H1 (cell line): ENCODE results near the gene PSMB9. TPM values are rescaled to one million over a fixed set of nuclear protein-coding genes. Genes with fewer than 3 reads are reported as not detected.

Experiments
- CTCF ChIA-PET: fragments of 300-600 bp; sonication (Branson Sonifier 250); formaldehyde crosslinking; loops from one replicate; lab custom pipeline; 2021; ENCODE audit not compliant: partially characterized antibody; lab: Charles Lee
- POLR2A ChIA-PET: fragments of 300-600 bp; sonication (Branson Sonifier 250); formaldehyde crosslinking; loops from one replicate; lab custom pipeline; 2021; ENCODE audit warnings: inconsistent platforms; ENCODE audit not compliant: partially characterized antibody; lab: Charles Lee
- DNase-seq, 2 experiments: peaks; one replicate each; pipeline versions ENCODE4 v3.0.0 to v3.0.0-alpha.2; 2010 to 2022; ENCODE audit warnings: low spot score in 2 of 2, low read depth in 1 of 2, mixed read lengths in 1 of 2
- FAIRE-seq: peaks from 2 replicates; lab custom pipeline; 2011; peaks lifted over from hg19 to GRCh38; lab: Jason Lieb, UNC
- H2AFZ ChIP-seq: 2 replicates; pipeline ENCODE4 v1.8.1; 2012; ENCODE audit warnings: low read length, inconsistent platforms
- H2AK5ac ChIP-seq: 2 replicates; pipeline ENCODE4 v1.6.1; 2013; ENCODE audit warnings: low read depth, low read length
- H2BK120ac ChIP-seq: replicated peaks from 2 replicates; pipeline ENCODE3; 2013; ENCODE audit warnings: low read depth, low read length, inconsistent platforms
- H2BK12ac ChIP-seq: 2 replicates; pipeline ENCODE4 v1.6.1; 2013; ENCODE audit warnings: low read depth, low read length
- H2BK15ac ChIP-seq: 2 replicates; pipeline ENCODE4 v1.6.1; 2013; ENCODE audit warnings: low read length
- H2BK20ac ChIP-seq: 2 replicates; pipeline ENCODE4 v1.6.1; 2013; ENCODE audit warnings: low read length
- H2BK5ac ChIP-seq: 2 replicates; pipeline ENCODE4 v1.6.1; 2013; ENCODE audit warnings: low read depth, low read length
- H3K14ac ChIP-seq: 2 replicates; pipeline ENCODE4 v1.6.1; 2013; ENCODE audit warnings: inconsistent platforms; ENCODE audit not compliant: insufficient read length
- H3K18ac ChIP-seq: 2 replicates; pipeline ENCODE4 v1.6.1; 2013; ENCODE audit warnings: low read length; ENCODE audit errors: extremely low read depth
- H3K23ac ChIP-seq: 2 replicates; pipeline ENCODE4 v1.6.1; 2013; ENCODE audit warnings: inconsistent platforms; ENCODE audit not compliant: insufficient read length
- H3K23me2 ChIP-seq: 2 replicates; pipeline ENCODE4 v1.6.1; 2013; ENCODE audit warnings: low read depth, low read length
- H3K27ac ChIP-seq: 2 replicates; pipeline ENCODE4 v1.6.1; 2011; ENCODE audit warnings: low read depth, low read length, inconsistent platforms
- H3K27me3 ChIP-seq, 4 experiments: replicated peaks in 1 of 4; 1 replicate in 1 of 4; 2 replicates in 3 of 4; pipeline versions ENCODE4 v1.6.1 to v1.8.1; 2011 to 2013; ENCODE audit warnings: low read length in 3 of 4, mild to moderate bottlenecking in 3 of 4, inconsistent platforms in 2 of 4, mixed read lengths in 2 of 4, moderate library complexity in 1 of 4; ENCODE audit not compliant: control insufficient read depth in 3 of 4, insufficient read depth in 3 of 4; ENCODE audit errors: extremely low read depth in 1 of 4
- H3K36me3 ChIP-seq, 4 experiments: 2 replicates each; pipeline versions ENCODE4 v1.6.1 to v1.8.1; 2011 to 2013; ENCODE audit warnings: mild to moderate bottlenecking in 4 of 4, low read length in 3 of 4, moderate library complexity in 2 of 4, control low read depth in 1 of 4, inconsistent platforms in 1 of 4; ENCODE audit not compliant: insufficient read depth in 4 of 4, control insufficient read depth in 2 of 4
- H3K4ac ChIP-seq: replicated peaks from 2 replicates; pipeline ENCODE3; 2013; ENCODE audit warnings: low read length, low read depth, mixed read lengths, inconsistent platforms; ENCODE audit not compliant: insufficient read length
- H3K4me1 ChIP-seq, 4 experiments: replicated peaks in 1 of 4; 1 replicate in 1 of 4; 2 replicates in 3 of 4; pipeline versions ENCODE4 v1.6.1 to v1.8.1; 2011 to 2013; ENCODE audit warnings: low read length in 3 of 4, inconsistent platforms in 2 of 4, mixed read lengths in 1 of 4; ENCODE audit not compliant: insufficient read depth in 4 of 4, control insufficient read depth in 3 of 4
- H3K4me2 ChIP-seq, 2 experiments: 2 replicates each; pipeline versions ENCODE4 v1.6.1 to v1.8.1; 2011 to 2013; ENCODE audit warnings: low read depth in 2 of 2, low read length in 2 of 2, control low read depth in 1 of 2, inconsistent platforms in 1 of 2, mild to moderate bottlenecking in 1 of 2; ENCODE audit not compliant: insufficient read depth in 1 of 2
- H3K4me3 ChIP-seq, 4 experiments: fragments of 200-600, 300-600 bp in 1 of 4; sonication (generic), shearing (Covaris generic), sonication (Bioruptor Twin) in 1 of 4; 2 replicates each; pipeline versions ENCODE4 v1.5.1 to v1.8.1; 2011 to 2016; ENCODE audit warnings: low read length in 4 of 4, low read depth in 3 of 4, control low read depth in 2 of 4, inconsistent platforms in 2 of 4, mild to moderate bottlenecking in 2 of 4, mixed read lengths in 1 of 4, moderate library complexity in 1 of 4; ENCODE audit not compliant: insufficient read depth in 2 of 4; ENCODE audit errors: extremely low read depth in 1 of 4
- H3K56ac ChIP-seq: replicated peaks from 2 replicates; pipeline ENCODE3; 2013; ENCODE audit warnings: low read depth, mild to moderate bottlenecking, mixed read lengths, low read length, inconsistent platforms; ENCODE audit not compliant: insufficient read length
- H3K79me1 ChIP-seq: 2 replicates; pipeline ENCODE4 v1.6.1; 2013; ENCODE audit warnings: low read depth, low read length, control low read depth
- H3K79me2 ChIP-seq, 2 experiments: 2 replicates each; pipeline versions ENCODE4 v1.6.1 to v1.8.1; 2012 to 2013; ENCODE audit warnings: low read length in 2 of 2, mild to moderate bottlenecking in 2 of 2, inconsistent platforms in 1 of 2; ENCODE audit not compliant: insufficient read depth in 2 of 2, control insufficient read depth in 1 of 2
- H3K9ac ChIP-seq, 4 experiments: replicated peaks in 1 of 4; 1 replicate in 1 of 4; 2 replicates in 3 of 4; pipeline versions ENCODE4 v1.6.1 to v1.8.1; 2011 to 2013; ENCODE audit warnings: low read depth in 3 of 4, low read length in 3 of 4, control low read depth in 2 of 4, mild to moderate bottlenecking in 2 of 4, moderate library complexity in 2 of 4, inconsistent platforms in 1 of 4; ENCODE audit errors: extremely low read depth in 1 of 4
- H3K9me3 ChIP-seq, 2 experiments: 2 replicates each; pipeline versions ENCODE4 v1.6.1 to v1.8.1; 2012 to 2013; ENCODE audit warnings: mild to moderate bottlenecking in 2 of 2, moderate library complexity in 2 of 2, control low read depth in 1 of 2, inconsistent platforms in 1 of 2, low read depth in 1 of 2, low read length in 1 of 2, mixed read lengths in 1 of 2; ENCODE audit not compliant: insufficient read depth in 2 of 2
- H4K20me1 ChIP-seq, 2 experiments: replicated peaks in 1 of 2; 2 replicates each; pipeline versions ENCODE3 to v1.8.1; 2011 to 2013; ENCODE audit warnings: inconsistent platforms in 2 of 2, low read length in 2 of 2, mild to moderate bottlenecking in 1 of 2; ENCODE audit not compliant: insufficient read depth in 2 of 2, control insufficient read depth in 1 of 2
- H4K5ac ChIP-seq: 2 replicates; pipeline ENCODE4 v1.6.1; 2013; ENCODE audit warnings: low read length, low read depth, mixed read lengths, inconsistent platforms; ENCODE audit not compliant: insufficient read length
- H4K8ac ChIP-seq: 2 replicates; pipeline ENCODE4 v1.8.0; 2013; ENCODE audit warnings: mild to moderate bottlenecking, moderate library complexity, low read length, inconsistent platforms; ENCODE audit not compliant: insufficient read depth; ENCODE audit errors: extremely low read depth
- H4K91ac ChIP-seq: replicated peaks from 2 replicates; pipeline ENCODE3; 2013; ENCODE audit warnings: low read length, mixed read lengths, inconsistent platforms; ENCODE audit not compliant: insufficient read length
- ASH2L ChIP-seq: fragments of 200-600, 300-600 bp; sonication (generic); IDR thresholded peaks from one replicate; pipeline ENCODE4 v1.7.1; 2017; ENCODE audit warnings: low read length
- CBX8 ChIP-seq: fragments of 300-800, 300-1000 bp; sonication (generic); IDR thresholded peaks from 2 replicates; pipeline ENCODE4 v1.7.1; 2016; ENCODE audit warnings: low read depth, low read length, borderline replicate concordance
- CHD2 ChIP-seq: IDR thresholded peaks from 2 replicates; pipeline ENCODE4 v1.6.1; 2012; ENCODE audit warnings: low read length, improper control_type of control experiment
- CTCF ChIP-seq, 3 experiments: IDR thresholded peaks; 1 replicate in 2 of 3; 2 replicates in 1 of 3; pipeline versions ENCODE4 v1.5.1 to v1.6.1; 2011; ENCODE audit warnings: low read length in 3 of 3, mild to moderate bottlenecking in 3 of 3, inconsistent platforms in 2 of 3, low read depth in 1 of 3, moderate library complexity in 1 of 3; ENCODE audit not compliant: insufficient read depth in 1 of 3; ENCODE audit errors: control extremely low read depth in 1 of 3
- HDAC2 ChIP-seq, 2 experiments: fragments of 300-600 bp in 1 of 2; sonication (generic) in 1 of 2; IDR thresholded peaks; 2 replicates each; pipeline ENCODE4 v1.6.1; 2011 to 2012; ENCODE audit warnings: low read depth in 2 of 2, low read length in 2 of 2, mild to moderate bottlenecking in 2 of 2, moderate library complexity in 2 of 2, borderline replicate concordance in 1 of 2, inconsistent platforms in 1 of 2
- KDM4A ChIP-seq: IDR thresholded peaks from one replicate; pipeline ENCODE4 v1.7.1; 2012; ENCODE audit warnings: low read depth, mild to moderate bottlenecking, moderate library complexity, low read length, inconsistent platforms; ENCODE audit not compliant: severe bottlenecking
- SP4 ChIP-seq: IDR thresholded peaks from 2 replicates; pipeline ENCODE4 v1.6.1; 2012; ENCODE audit warnings: low read length, inconsistent platforms
- TAF1 ChIP-seq: IDR thresholded peaks from 2 replicates; pipeline ENCODE4 v1.6.1; 2011; ENCODE audit warnings: mild to moderate bottlenecking, low read depth, low read length
- WGBS, 2 experiments: shearing (Covaris generic) in 1 of 2; methylation state at CpG; one replicate each; pipeline versions ENCODE4 v1.1.6 to v1.1.7; 2013 to 2015; ENCODE audit warnings: low lambda C conversion rate in 2 of 2, mixed read lengths in 2 of 2, inconsistent platforms in 1 of 2, low coverage in 1 of 2, missing lambda C conversion rate in 1 of 2; ENCODE audit not compliant: insufficient replicate concordance in 2 of 2, insufficient coverage in 1 of 2, insufficient read length in 1 of 2; ENCODE audit errors: extremely low coverage in 1 of 2, missing lambda C conversion rate in 1 of 2; 5-methylcytosine and 5-hydroxymethylcytosine counted together
- polyA plus RNA-seq, 7 experiments: library from polyadenylated mRNA; depleted of rRNA in 3 of 7; stranded (reverse) in 5 of 7; unstranded in 2 of 7; fragments of >200 nt in 5 of 7; fragments of 200-250 nt in 2 of 7; gene quantifications; 1 replicate in 5 of 7; 2 replicates in 1 of 7; 4 replicates in 1 of 7; pipeline versions ENCODE4 v1.2.1 to v1.2.3, GENCODE V29; 2011 to 2013; ENCODE audit warnings: missing spikeins in 2 of 7, mixed read lengths in 2 of 7
- total RNA-seq: library from RNA; stranded (reverse); fragmentation: NEBNext Ultra II Directional; extraction: Animal tissue kit (Norgen Biotek cat#: 25700); gene quantifications from 2 replicates; pipeline ENCODE4 v1.2.1, GENCODE V29; 2021

Gene PSMB9
- total and polyA plus RNA-seq, 2 of the 8 experiments (the other 6 are each of a cell fraction or from before 2014, with no cell fraction given) = 4.5 to 22.8 TPM

- Histone ChIP-seq H4K20me1 (peaks cover 0 to 1% of the 10 kb centered on the region in 2 experiments), H2BK20ac (no peak within 1 kb of the TSS), H3K4me3 (peak within 1 kb of the TSS; percentile 53 to 81 (median 68)), H2BK120ac (no peak within 1 kb of the TSS), H3K14ac (no peak within 1 kb of the TSS), H3K27ac (no peak within 1 kb of the TSS), H4K8ac (peak within 1 kb of the TSS; percentile 87), H3K4me1 (peaks cover 0 to 7% (median 4%) of the 10 kb centered on the region in 4 experiments; a peak in 5 of 7 replicates), H3K36me3 (no peaks in the 10 kb centered on the region; a peak in 2 of 8 replicates), H3K23ac (no peak within 1 kb of the TSS), H3K9ac (peak within 1 kb of the TSS; percentile 36 to 88 (median 71); a peak in 6 of 7 replicates), H3K9me3 (no peaks in the 10 kb centered on the region), H3K23me2 (peaks cover 3% of the 10 kb centered on the region), H3K79me2 (no peaks in the 10 kb centered on the region), H2BK12ac (0 out of 2 replicates have a peak within 1 kb of the TSS, but pooled peaks have one; percentile 9), H3K4me2 (peak within 1 kb of the TSS; percentile 59 to 80), H3K27me3 (peaks cover 0 to 7% (median 6%) of the 10 kb centered on the region in 4 experiments; a peak in 4 of 7 replicates), H2BK5ac (no peak within 1 kb of the TSS), H4K5ac (no peak within 1 kb of the TSS), H2BK15ac (peak within 1 kb of the TSS; percentile 83; the same call in 1 of the 2 replicates), H3K4ac (peak within 1 kb of the TSS; percentile 51), H3K56ac (peak within 1 kb of the TSS; percentile 39), H3K18ac (peak within 1 kb of the TSS; percentile 75), H2AK5ac (no peak within 1 kb of the TSS), H3K79me1 (no peaks in the 10 kb centered on the region), H4K91ac (peak within 1 kb of the TSS; percentile 22), H2AFZ (peak within 1 kb of the TSS; percentile 79; the same call in 1 of the 2 replicates)
- FAIRE-seq (no peak), DNase-seq (peak in 1 of 2 experiments; percentile 99)
- ChIA-PET POLR2A (interaction anchor here (0.7 to 3.0 kb wide), 12 partner anchors 11 to 242 kb away, joined by 4 to 26 read pairs (median 6); partner anchors contain the start of genes PSMB9 and TAP1), CTCF (interaction anchor here (0.6 to 11.2 kb wide), 38 partner anchors 9 to 1974 kb away, joined by 3 to 402 read pairs (median 4); partner anchors contain the start of genes BRD2, HLA-DMA, HLA-DMB and HLA-DQB2)
- 5% methylated on average over 39 of the region's 57 CpGs; no CpG with 5 or more reads in 1 of the 2 experiments for WGBS, 2 experiments
- peak; percentile 70 to 97 (median 95) for TF ChIP-seq CTCF (IDR thresholded peaks at IDR 0.05; ENCODE audit: control extremely low read depth in 1 of 3, insufficient read depth in 1 of 3, low read depth in 1 of 3, low read length in 3 of 3)
- no peak for TF ChIP-seq HDAC2 (IDR thresholded peaks at IDR 0.05; ENCODE audit: borderline replicate concordance in 1 of 2, low read depth in 2 of 2, low read length in 2 of 2)
- TF ChIP-seq CBX8 = no peak
- 0 out of 2 replicates have a peak, but pooled peaks have one; percentile 37 for TF ChIP-seq CHD2
- peak; percentile 81 for TF ChIP-seq KDM4A
- no peak for TF ChIP-seq SP4
- peak; percentile 91 for TF ChIP-seq ASH2L
- TF ChIP-seq TAF1 = peak; percentile 64; the same call in 1 of the 2 replicates
Measured at GRCh38 chr6:32838114-32838958, 15.7 kb upstream of the PSMB9 start, which contains the start of gene TAP2. TSS of gene TAP2 (minus strand) at chr6:32838739. CDS start at chr6:32838233, 506 bp downstream.
